GM19025 (cell line): ENCODE measurements around the gene GRK5.

Experiments
- ATAC-seq: cut with Tn5 transposase; IDR thresholded peaks from one replicate; pipeline ENCODE4 v1.9.1; 2021; ENCODE audit warnings: mild to moderate bottlenecking, low read depth, moderate library complexity; ENCODE audit not compliant: unreplicated experiment

The GRK5 gene

DNA sequence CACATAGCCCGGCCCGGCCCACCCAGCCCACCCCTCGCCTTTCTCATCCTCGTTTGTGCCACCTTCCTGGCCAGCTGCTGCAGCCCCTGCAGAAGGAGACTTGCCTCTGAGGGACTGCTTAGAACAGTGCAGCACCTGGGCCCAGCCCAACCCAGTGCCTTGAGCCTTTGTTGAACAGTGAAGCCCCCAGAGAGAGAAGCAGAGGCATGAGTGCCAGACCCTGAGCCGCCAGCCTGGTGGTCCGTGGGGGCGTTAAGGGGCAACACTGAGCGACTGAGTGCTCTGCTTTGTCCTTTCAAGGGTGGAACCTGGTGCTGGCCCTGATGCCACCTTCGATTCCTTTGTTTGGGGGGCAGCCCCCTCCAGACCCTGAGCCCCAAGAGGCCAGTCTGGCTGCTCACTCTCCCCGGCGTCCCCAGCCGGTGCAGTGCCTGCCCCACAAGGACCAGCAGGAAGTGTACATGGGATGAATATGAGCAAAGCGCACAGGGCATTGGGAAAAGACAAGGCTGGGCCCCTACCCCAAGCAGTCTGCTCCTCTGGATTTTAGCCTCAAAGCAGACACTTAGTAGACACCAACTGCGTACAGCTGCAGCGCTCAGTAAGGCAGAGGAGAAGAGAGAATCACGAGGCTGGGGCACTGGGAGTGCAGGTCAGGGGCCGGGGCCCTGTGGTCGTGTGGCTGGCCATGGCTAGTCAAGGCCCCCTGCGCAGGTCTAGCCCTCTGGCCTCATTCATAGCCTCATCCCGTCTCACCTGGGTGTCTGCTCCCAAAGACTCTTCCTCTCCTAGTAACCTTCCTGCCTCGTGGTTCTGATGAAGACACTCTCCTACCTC lies 239.3 kb downstream of the GRK5 start:
- ATAC-seq = no peak

DNA sequence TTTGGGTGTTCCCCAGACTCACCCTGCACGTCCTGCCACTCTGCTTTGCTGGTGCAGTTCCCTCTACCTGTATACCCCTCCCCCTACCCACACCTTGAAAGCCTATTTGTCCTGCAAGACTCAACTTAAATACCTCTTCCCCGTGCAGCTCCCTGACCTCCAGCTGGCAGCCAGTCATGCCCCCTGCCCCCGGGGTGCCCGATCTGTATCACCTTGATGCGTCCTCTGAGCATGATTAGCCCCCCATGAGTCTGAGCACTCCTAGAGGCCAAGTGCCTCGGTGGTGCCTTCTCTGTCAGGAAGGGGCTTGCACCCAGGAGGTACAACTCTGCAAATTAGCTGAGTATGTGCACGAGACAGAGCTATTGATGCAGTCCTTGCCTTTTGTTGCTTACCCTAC lies 240.1 kb downstream of the GRK5 start:
- ATAC-seq = no peak

DNA sequence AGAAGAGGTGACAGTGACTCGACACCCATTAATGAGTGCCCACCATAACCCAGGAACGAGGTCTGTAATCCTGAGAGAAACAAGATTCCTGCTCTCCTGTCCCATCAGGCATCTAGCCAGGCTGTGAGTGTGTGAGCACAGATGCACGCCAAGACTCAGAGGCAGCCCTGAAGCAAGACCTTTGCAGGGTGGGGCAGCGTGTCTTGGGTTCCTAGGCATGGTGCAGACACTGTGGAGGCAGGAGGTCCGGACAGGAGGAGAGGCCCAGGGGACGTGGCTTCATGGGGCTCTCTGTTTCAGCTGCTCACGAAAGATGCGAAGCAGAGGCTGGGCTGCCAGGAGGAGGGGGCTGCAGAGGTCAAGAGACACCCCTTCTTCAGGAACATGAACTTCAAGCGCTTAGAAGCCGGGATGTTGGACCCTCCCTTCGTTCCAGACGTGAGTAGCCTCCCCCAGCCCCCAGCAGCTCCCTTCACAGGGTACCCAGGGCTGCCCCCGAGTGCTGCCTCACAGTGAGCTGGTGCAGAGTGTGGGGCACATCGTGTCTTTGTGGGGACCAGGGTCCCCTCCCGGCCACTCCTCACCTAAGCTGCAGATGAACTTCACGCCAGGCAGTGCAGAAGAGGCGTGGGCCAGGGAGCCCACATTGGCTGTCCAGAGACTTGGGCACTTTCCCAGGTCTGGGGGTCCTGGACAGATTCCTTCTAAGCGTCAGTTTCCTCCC lies 240.6 kb downstream of the GRK5 start:
- ATAC-seq = no peak

DNA sequence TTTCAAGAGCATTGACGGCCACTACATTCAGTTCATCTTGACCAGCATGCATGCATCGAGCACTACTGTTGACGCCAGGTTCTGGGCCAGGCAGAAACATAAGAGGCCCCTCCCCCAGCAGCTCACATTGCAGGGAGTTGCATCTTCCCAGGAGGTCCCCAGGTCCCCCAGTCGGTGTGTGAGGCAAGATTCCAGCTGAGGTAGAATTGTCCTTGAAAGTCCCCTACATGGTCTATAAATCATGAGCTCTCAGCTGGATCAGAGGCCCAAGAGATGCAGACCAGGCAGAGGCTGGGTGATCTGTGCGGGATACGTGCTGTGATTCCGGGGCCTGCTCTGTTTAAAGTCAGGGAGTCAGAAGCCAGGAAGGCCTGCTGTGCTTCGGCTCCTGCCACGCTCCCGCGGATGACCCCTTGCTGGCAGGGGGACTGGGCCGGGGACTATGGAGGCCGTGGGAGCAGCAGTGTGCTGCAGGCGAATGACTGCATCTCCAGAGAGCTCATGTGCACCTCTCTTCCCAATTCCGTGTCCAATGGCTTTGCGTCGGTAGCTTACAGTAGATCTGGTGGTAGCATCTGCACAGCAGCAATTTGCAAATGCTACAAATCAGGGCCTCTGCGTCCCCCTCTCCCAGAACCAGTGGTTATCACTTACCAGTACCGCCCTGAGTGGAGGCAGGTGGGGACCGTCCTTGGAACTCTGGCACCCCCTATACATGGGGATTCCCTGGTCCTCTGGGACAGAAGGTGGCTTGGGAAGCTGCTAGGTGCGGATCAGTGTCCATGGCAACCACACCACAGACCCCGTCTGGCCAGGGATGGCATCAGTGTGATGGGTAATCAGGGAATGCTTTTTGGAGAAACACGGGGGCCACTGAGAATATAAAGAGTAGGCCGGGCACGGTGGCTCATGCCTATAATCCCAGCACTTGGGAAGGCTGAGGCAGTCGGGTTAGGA lies 241.5 kb downstream of the GRK5 start:
- no peak for ATAC-seq

DNA sequence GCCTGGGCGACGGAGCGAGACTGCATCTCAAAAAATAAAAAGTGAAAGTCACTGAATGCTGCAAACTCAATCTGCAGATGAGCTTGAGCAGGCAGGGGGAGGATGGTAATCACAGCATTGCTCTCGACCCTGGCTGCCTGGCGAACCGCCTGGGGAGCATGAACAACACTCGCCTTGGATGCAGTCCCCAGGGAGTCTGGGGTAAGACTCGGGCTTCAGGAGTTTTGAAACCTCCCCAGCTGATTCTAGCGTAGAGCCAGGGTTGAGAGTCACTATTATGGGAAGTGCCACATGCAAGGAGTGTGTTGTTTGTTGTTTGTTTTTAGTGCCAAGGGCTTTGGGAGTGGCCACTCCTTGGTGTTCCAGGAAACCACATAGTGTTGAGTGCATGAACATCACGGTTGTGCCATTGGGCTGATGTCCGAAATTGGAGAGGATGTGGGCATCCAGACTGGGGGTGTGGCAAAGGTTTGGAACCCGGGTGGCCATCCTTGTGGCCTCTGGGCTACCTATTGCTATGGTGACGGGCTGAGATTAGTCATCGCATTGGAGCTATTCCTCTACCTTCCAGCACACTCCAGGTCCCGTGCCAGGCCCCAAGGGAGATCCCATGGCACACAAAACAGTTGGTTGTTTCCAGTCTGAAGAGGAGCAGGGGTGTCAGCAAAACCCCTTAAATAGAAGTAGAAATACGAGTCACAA lies 242.5 kb downstream of the GRK5 start:
- ATAC-seq = no peak

DNA sequence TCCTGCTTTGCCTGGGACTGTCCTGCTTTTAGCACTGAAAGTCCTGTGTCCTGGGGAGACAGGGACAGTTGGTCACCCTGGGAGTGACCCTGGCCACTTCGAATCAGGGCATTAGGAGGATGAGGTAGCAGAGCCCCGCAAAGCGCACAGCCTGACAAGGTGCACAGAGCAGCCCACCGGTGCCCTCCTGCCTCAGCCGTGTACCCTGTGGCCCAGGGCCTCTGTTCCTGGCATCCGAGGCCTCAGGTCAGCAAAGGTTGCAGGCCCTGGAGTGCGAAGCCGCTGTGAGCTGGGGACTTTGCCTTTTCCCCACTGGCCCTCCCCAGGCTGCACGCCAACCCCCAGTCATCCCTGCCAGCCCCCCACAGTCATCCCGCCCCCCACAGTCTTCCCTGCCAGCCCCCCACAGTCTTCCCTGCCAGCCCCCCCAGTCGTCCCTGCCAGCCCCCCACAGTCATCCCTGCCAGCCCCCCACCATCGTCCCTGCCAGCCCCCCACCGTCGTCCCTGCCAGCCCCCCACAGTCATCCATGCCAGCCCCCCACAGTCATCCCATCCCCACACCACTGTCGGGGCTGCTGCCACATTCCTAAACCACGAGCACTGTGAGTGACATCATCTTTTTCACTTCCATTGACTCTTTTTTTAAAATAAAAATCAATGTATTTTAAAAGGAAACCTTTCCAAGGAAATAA lies 243.4 kb downstream of the GRK5 start:
- ATAC-seq = no peak

- ATAC-seq = no peak
These were observed 244.0 kb downstream of the GRK5 start for GRCh38 chr10:119451300-119451896.

DNA sequence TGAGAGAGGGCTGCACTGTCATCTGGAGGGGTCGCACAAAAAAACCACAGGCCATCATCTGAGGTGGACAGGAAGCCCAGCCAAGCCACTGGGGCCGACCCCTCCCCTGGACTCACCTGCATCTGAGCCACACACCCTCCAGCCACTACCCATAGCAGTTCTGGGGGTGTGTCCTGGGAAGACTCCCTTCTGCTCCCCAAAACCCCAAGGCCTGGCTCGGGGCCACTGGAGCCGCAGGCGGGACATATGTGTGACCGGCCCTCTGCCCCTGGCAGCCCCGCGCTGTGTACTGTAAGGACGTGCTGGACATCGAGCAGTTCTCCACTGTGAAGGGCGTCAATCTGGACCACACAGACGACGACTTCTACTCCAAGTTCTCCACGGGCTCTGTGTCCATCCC lies 245.0 kb downstream of the GRK5 start:
- ATAC-seq = no peak

DNA sequence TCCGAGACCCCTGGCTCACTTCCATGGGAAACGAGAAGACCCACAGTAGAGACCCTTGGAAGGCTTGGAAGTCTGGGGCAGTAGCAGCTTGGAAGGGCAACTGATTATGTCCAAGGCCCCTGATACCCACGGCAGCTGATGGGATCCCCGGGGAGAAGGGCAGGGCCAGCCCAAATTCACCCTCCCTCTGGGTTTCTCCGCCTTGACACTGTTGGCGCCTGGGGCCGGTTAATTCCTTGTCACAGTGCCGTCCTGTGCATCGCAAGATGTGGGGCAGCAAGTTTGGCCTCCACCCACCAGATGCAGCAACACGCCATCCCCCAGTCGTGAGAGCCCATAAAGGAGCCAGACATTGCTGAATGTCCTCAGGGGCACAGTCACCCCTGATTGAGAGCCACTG lies 245.9 kb downstream of the GRK5 start:
- ATAC-seq = no peak

GRCh38 chr10:119454316-119454715 lies 246.9 kb downstream of the GRK5 start:
- ATAC-seq = no peak

- no peak for ATAC-seq
These were observed 247.6 kb downstream of the GRK5 start for GRCh38 chr10:119454990-119455389.

- no peak for ATAC-seq
These were observed 248.5 kb downstream of the GRK5 start for GRCh38 chr10:119455609-119456434.

DNA sequence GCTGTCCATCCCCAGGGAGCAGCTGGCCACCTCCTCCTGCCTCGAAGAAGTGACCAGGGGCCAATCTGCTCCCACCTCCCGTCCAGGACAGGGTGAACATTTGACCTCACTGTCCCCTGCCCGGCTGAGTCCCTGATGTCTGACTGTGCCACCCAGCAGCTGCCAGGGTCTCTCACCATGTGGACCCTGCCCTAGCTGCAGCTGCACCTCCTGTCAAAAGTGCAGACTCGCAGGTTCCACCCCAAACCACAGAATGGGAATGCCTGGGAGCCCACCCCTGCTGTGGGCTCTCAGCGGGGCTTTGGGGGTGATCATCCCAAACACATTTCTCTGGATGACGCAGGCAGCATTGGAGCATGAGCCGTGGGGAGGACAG lies 249.1 kb downstream of the GRK5 start:
- ATAC-seq = no peak

DNA sequence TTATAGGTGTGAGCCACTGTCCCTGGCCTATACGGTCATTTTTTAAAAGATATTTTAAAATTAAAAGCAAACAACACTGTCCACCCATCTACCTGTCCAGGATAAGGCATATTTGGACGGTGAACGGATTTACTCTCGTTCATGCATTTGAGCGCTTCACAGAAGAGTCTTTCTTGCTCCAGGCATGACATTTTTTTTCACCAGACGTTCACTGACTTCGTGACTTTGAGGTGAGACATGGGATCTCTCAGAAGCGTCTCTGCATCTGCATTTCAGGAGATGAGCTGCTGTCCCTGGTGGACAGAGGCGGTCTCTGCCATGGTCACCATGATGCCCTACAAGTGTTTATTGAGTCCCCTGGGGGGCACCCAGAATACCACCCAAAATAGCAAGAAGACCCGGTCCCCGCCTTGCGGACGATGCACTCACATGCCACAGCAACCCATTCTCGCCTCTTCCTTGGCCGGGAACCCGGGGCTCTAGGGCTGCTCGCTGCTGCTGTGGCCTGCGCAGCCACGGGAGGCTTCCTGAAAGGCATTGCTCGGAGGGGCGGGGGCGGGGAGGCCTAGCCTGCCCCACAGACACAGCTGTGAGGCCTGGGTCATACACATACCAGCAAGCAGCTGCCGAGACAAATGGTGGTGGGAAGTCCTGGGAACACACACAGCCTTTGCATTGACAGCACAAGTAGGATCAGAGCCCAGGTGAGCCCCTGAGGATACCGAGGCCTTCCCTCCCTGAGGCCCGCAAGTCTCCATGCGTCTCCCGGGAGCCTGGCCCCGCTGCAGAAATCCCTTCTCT lies 250.8 kb downstream of the GRK5 start:
- no peak for ATAC-seq

GRCh38 chr10:119459681-119460340 lies 252.4 kb downstream of the GRK5 start:
- ATAC-seq = no peak

- no peak for ATAC-seq
These were observed 253.2 kb downstream of the GRK5 start for GRCh38 chr10:119460369-119461195.
